Common myeloid progenitor, CD34-positive (primary cell): Measurements from ENCODE around the gene HSFX3.
A peak's percentile ranks its signal among the peaks of the same experiment; 100 is the strongest.
"Not testable (repeated sequence)": the region's sequence is repeated elsewhere in the genome, so short reads cannot be mapped to it uniquely, and the experiment has no call there.

Experiments used
- CTCF ChIA-PET: fragments of 350-600 bp; sonication (Branson Sonifier 250); formaldehyde crosslinking; loops from one replicate; lab custom pipeline; 2021; ENCODE audit warnings: antibody characterized with exemption; lab: Charles Lee
- POLR2A ChIA-PET: fragments of 350-600 bp; sonication (Branson Sonifier 250); formaldehyde crosslinking; loops from one replicate; lab custom pipeline; 2021; ENCODE audit warnings: antibody characterized with exemption; lab: Charles Lee
- DNase-seq, 3 donors: peaks; one replicate each; pipeline versions ENCODE4 v3.0.0 to v3.0.0-alpha.2; 2013
- H3K27ac ChIP-seq, 2 experiments: 1 replicate in 1 of 2; 2 replicates in 1 of 2; pipeline ENCODE4 v1.7.0; 2013; ENCODE audit warnings: inconsistent platforms in 2 of 2, low read length in 2 of 2, mild to moderate bottlenecking in 2 of 2, low read depth in 1 of 2, moderate library complexity in 1 of 2; ENCODE audit not compliant: severe bottlenecking in 2 of 2, insufficient read depth in 1 of 2, poor library complexity in 1 of 2
- H3K27me3 ChIP-seq, 5 experiments: replicated peaks in 2 of 5; 1 replicate in 3 of 5; 2 replicates in 2 of 5; pipeline versions ENCODE4 v1.6.1 to v1.7.0; 2013; ENCODE audit warnings: low read length in 4 of 5, mild to moderate bottlenecking in 2 of 5, moderate library complexity in 2 of 5, inconsistent platforms in 1 of 5; ENCODE audit not compliant: insufficient read depth in 5 of 5, control insufficient read depth in 4 of 5
- H3K36me3 ChIP-seq, 4 experiments: 1 replicate in 2 of 4; 2 replicates in 2 of 4; pipeline versions ENCODE4 v1.6.1 to v1.7.0; 2013; ENCODE audit warnings: low read length in 3 of 4, control low read depth in 1 of 4, mild to moderate bottlenecking in 1 of 4; ENCODE audit not compliant: control insufficient read depth in 4 of 4, insufficient read depth in 4 of 4
- H3K4me1 ChIP-seq, 4 experiments: 1 replicate in 3 of 4; 2 replicates in 1 of 4; pipeline versions ENCODE4 v1.6.1 to v1.7.1; 2013; ENCODE audit warnings: low read length in 3 of 4, mild to moderate bottlenecking in 3 of 4, control low read depth in 1 of 4, inconsistent platforms in 1 of 4, moderate library complexity in 1 of 4; ENCODE audit not compliant: control insufficient read depth in 4 of 4, insufficient read depth in 4 of 4; ENCODE audit errors: control extremely low read depth in 1 of 4
- H3K4me3 ChIP-seq, 7 experiments: 1 replicate in 4 of 7; 2 replicates in 3 of 7; pipeline versions ENCODE4 v1.5.1 to v1.7.0; 2013; ENCODE audit warnings: mild to moderate bottlenecking in 7 of 7, low read length in 6 of 7, moderate library complexity in 6 of 7, inconsistent platforms in 2 of 7, low read depth in 2 of 7, control low read depth in 1 of 7; ENCODE audit not compliant: insufficient read depth in 4 of 7, control insufficient read depth in 1 of 7; ENCODE audit errors: extremely low read depth in 1 of 7
- H3K9me3 ChIP-seq, 5 experiments: 1 replicate in 4 of 5; 2 replicates in 1 of 5; pipeline versions ENCODE4 v1.6.1 to v1.7.1; 2013; ENCODE audit warnings: low read length in 4 of 5, mild to moderate bottlenecking in 2 of 5, inconsistent platforms in 1 of 5, low read depth in 1 of 5, moderate library complexity in 1 of 5; ENCODE audit not compliant: control insufficient read depth in 4 of 5, insufficient read depth in 2 of 5; ENCODE audit errors: control extremely low read depth in 1 of 5
- WGBS: methylation state at CpG from one replicate; pipeline ENCODE4 v1.1.5; 2013; ENCODE audit not compliant: insufficient coverage; 5-methylcytosine and 5-hydroxymethylcytosine counted together

HSFX3 gene

GRCh38 chrX:149526318-149527033 lies 23.2 kb downstream of the HSFX3 start:
- ChIA-PET CTCF (interaction anchor here (1.0 to 9.8 kb wide), 2 partner anchors 13 to 14 kb away, joined by 5 to 99 read pairs; no protein-coding TSS in a partner anchor), POLR2A (interaction anchor here (1.5 kb wide), 1 partner anchor 21 kb away, joined by 3 read pairs; the partner anchor contains the start of gene IDS)
- H3K4me3 ChIP-seq, H3K36me3 ChIP-seq, H3K9me3 ChIP-seq, H3K27me3 ChIP-seq, DNase-seq: not testable (repeated sequence)
- Histone ChIP-seq H3K4me1 (peaks cover 0 to 39% (median 30%) of the 10 kb centered on the region in 4 experiments), H3K27ac (peak overlapping the region; percentile 85 to 90)
- WGBS, result 80% methylated on average over 1 of the region's 13 CpGs

DNA sequence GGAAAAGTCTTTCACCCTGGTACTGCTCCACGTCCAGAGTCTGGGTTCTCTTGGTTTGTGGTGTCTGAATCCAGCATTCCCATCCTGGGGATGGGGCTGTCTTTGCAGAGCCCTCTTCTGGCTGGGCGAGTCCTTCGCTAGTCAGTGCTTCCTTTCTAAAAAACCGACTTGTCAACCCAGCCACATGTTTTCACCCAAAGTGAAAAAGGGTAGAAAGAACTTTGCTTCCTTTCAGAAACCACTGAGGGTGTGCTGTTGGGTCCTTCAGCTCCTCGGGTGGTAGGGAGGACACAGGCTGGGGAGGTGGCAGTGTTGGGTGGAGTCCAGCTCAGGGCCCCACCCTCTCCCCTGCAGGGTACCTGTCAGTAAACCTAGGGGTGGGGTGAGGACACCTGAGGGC lies 23.8 kb downstream of the HSFX3 start:
- not testable (repeated sequence) for H3K27me3 ChIP-seq, H3K9me3 ChIP-seq, H3K36me3 ChIP-seq
- ChIA-PET CTCF (interaction anchor here (1.0 to 9.8 kb wide), 2 partner anchors 13 to 14 kb away, joined by 5 to 99 read pairs; no protein-coding TSS in a partner anchor), POLR2A (interaction anchor here (1.5 kb wide), 1 partner anchor 21 kb away, joined by 3 read pairs; the partner anchor contains the start of gene IDS)
- H3K4me1 ChIP-seq, result peaks cover 0 to 38% (median 30%) of the 10 kb centered on the region in 4 experiments
- H3K27ac ChIP-seq, result peak overlapping the region; percentile 85 to 90
- WGBS, result no CpG with 5 or more reads among the region's 5 CpGs
- H3K4me3 ChIP-seq, result peak overlapping the region in 1 of 7 experiments; percentile 38
- DNase-seq, result peak in 2 of 3 donors; percentile 58 to 67

DNA sequence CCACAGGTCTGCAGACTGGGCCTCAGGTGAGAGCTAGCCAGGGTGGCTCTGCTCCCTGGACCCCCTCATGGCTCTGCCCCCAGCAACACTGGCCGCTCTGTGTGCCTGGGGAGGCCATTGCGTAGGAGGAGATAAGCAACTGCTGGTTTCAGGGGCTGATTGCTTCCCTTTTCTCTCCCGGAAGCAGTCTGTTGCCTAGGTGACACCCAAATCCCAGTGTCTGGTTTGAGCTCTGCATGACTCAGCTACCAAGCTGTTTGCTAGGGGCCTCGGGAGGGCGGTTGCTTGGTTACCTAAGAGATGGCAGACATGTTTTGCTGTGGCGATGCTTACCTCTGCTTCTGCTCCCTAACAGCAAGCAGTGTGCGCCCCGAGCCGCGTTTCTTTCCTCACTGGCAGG lies 24.3 kb downstream of the HSFX3 start:
- ChIA-PET POLR2A (interaction anchor here (1.3 to 1.5 kb wide), 2 partner anchors 15 to 20 kb away, joined by 3 to 4 read pairs; partner anchors contain the start of gene IDS), CTCF (interaction anchor here (9.8 kb wide), 1 partner anchor 13 kb away, joined by 99 read pairs; no protein-coding TSS in a partner anchor)
- not testable (repeated sequence) for H3K4me3 ChIP-seq, H3K9me3 ChIP-seq, H3K36me3 ChIP-seq, H3K27me3 ChIP-seq
- peak; percentile 77 to 93 (median 89) for DNase-seq
- peak overlapping the region; percentile 85 to 90 for H3K27ac ChIP-seq
- 21% methylated on average over 2 of the region's 10 CpGs for WGBS
- H3K4me1 ChIP-seq, result peaks cover under 1 to 39% (median 30%) of the 10 kb centered on the region in 4 experiments

GRCh38 chrX:149522916-149523315 lies 26.8 kb downstream of the HSFX3 start:
- Histone ChIP-seq H3K27me3 (no peaks in the 10 kb centered on the region), H3K4me1 (peaks cover 4 to 44% (median 32%) of the 10 kb centered on the region in 4 experiments), H3K27ac (no peak overlapping the region), H3K9me3 (no peaks in the 10 kb centered on the region), H3K4me3 (no peak overlapping the region), H3K36me3 (no peaks in the 10 kb centered on the region)
- POLR2A ChIA-PET, result interaction anchor here (1.1 kb wide), 1 partner anchor 9 kb away, joined by 3 read pairs; no protein-coding TSS in a partner anchor
- CTCF ChIA-PET, result interaction anchor here (2.7 to 9.8 kb wide), 2 partner anchors 10 to 18 kb away, joined by 12 to 99 read pairs; partner anchors contain the start of gene IDS
- no peak for DNase-seq
- WGBS, result 69% methylated on average over 2 of the region's 2 CpGs

- no peaks in the 10 kb centered on the region for H3K36me3 ChIP-seq
- ChIA-PET POLR2A (no interaction called here), CTCF (interaction anchor here (1.0 to 9.8 kb wide), 3 partner anchors 9 to 27 kb away, joined by 3 to 99 read pairs (median 12); partner anchors contain the start of gene IDS)
- no peak for DNase-seq
- H3K27me3 ChIP-seq, result no peaks in the 10 kb centered on the region
- H3K4me3 ChIP-seq, result no peak overlapping the region
- H3K4me1 ChIP-seq, result peaks cover 5 to 49% (median 34%) of the 10 kb centered on the region in 4 experiments
- peak overlapping the region in 1 of 2 experiments; percentile 13 for H3K27ac ChIP-seq
- WGBS, result 41% methylated on average over 4 of the region's 9 CpGs
- no peaks in the 10 kb centered on the region for H3K9me3 ChIP-seq
Measured at GRCh38 chrX:149521438-149521837, 28.3 kb downstream of the HSFX3 start.

DNA sequence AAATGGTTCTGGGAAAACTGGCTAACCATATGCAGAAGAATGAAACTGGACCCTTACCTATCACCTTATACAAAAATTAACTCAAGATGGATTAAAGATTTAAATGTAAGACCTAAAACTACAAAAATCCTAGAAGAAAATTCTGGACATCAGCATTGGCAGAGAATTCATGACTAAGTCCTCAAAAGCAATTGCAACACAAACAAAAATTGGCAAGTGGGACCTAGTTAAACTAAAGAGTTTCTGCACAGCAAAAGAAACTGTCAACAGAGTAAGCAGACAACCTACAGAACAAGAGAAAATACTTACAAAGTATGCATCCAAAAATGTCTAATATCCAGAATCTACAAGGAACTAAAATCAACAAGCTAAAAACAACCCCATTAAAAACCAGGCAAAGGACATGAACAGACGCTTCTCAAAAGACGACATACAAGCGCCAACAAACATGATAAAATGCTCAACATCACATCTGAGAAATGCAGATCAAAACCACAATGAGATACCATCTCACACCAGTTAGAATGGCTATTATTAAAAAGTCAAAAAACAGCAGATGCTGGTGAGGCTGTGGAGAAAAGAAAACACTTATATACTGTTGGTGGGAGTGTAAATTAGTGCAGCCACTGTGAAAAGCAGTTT lies 29.0 kb downstream of the HSFX3 start:
- H3K36me3 ChIP-seq, H3K27me3 ChIP-seq, H3K9me3 ChIP-seq, POLR2A ChIA-PET: not testable (repeated sequence)
- CTCF ChIA-PET, result interaction anchor here (1.0 to 9.8 kb wide), 3 partner anchors 8 to 27 kb away, joined by 3 to 99 read pairs (median 12); partner anchors contain the start of gene IDS
- peak in 2 of 3 donors; percentile 30 to 52 for DNase-seq
- H3K4me3 ChIP-seq, result peak overlapping the region in 1 of 7 experiments; percentile 28
- H3K4me1 ChIP-seq, result peaks cover 7 to 49% (median 36%) of the 10 kb centered on the region in 4 experiments
- WGBS, result 20% methylated on average over 1 of the region's 3 CpGs
- H3K27ac ChIP-seq, result peak overlapping the region; percentile 13 to 22
